PFSK-1 (cell line): ENCODE measurements around the gene GAL3ST3.

Experiments
- FOXP2 ChIP-seq: optimal IDR thresholded peaks from 2 replicates; pipeline ENCODE3; 2011; ENCODE audit warnings: borderline replicate concordance, control low read depth, inconsistent platforms; ENCODE audit not compliant: insufficient read depth; ENCODE audit errors: extremely low read length, extremely low read depth
- POLR2AphosphoS5 ChIP-seq: IDR thresholded peaks from 2 replicates; pipeline ENCODE4 v1.6.1; 2012; ENCODE audit warnings: low read depth, mild to moderate bottlenecking, control low read depth, low read length, moderate library complexity
- REST ChIP-seq, 2 experiments: IDR thresholded peaks; 2 replicates each; pipeline versions ENCODE4 v1.6.1 to v1.8.0; 2011 to 2012; ENCODE audit warnings: low read depth in 2 of 2, low read length in 2 of 2, control low read depth in 1 of 2, inconsistent platforms in 1 of 2, mild to moderate bottlenecking in 1 of 2, moderate library complexity in 1 of 2; ENCODE audit not compliant: insufficient read depth in 1 of 2
- SIN3A ChIP-seq: IDR thresholded peaks from 2 replicates; pipeline ENCODE4 v1.6.1; 2012; ENCODE audit warnings: mild to moderate bottlenecking, low read length, moderate library complexity, borderline replicate concordance; ENCODE audit not compliant: insufficient read depth
- TAF1 ChIP-seq: IDR thresholded peaks from 2 replicates; pipeline ENCODE4 v1.6.1; 2012; ENCODE audit warnings: low read length, control low read depth, borderline replicate concordance; ENCODE audit not compliant: insufficient read depth

- no peak for TF ChIP-seq SIN3A
- TF ChIP-seq TAF1: no peak
- TF ChIP-seq REST (IDR thresholded peaks at IDR 0.05; ENCODE audit: insufficient read depth in 1 of 2, low read depth in 2 of 2, low read length in 2 of 2): no peak
- TF ChIP-seq FOXP2: no peak
- TF ChIP-seq POLR2AphosphoS5: no peak
These were observed 29.0 kb upstream of the GAL3ST3 start for GRCh38 chr11:66077927-66078326.
